GM23338 (cell line): ENCODE results near the gene EXOC3. TPM values are rescaled to one million over a fixed set of nuclear protein-coding genes. Genes with fewer than 3 reads are reported as not detected.

ENCODE experiments used
- ATAC-seq: fragments of 200-7000 bp; cut with Tn5 transposase; 3 replicates; pipeline ENCODE4 v1.9.1; 2020
- DNase-seq: peaks from one replicate; pipeline ENCODE4 v3.0.0-alpha.2; 2015; ENCODE audit warnings: low spot score
- H2AFZ ChIP-seq: fragments of 200-600 bp; sonication (generic); 2 replicates; pipeline ENCODE4 v1.8.0; 2016; ENCODE audit warnings: antibody characterized with exemption, mild to moderate bottlenecking, moderate library complexity
- H3F3A ChIP-seq: fragments of 200-600 bp; sonication (generic); replicated peaks from 2 replicates; pipeline ENCODE4 v1.8.0; 2017; ENCODE audit warnings: antibody characterized with exemption, mixed run types, low read depth
- H3K27ac ChIP-seq: fragments of 200-600 bp; sonication (generic); 2 replicates; pipeline ENCODE4 v1.6.1; 2016; ENCODE audit warnings: low read depth
- H3K27me3 ChIP-seq: fragments of 200-600 bp; sonication (generic); 2 replicates; pipeline ENCODE4 v1.8.0; 2016; ENCODE audit warnings: mild to moderate bottlenecking, mixed run types, moderate library complexity; ENCODE audit not compliant: insufficient read depth
- H3K36me3 ChIP-seq: fragments of 200-600 bp; sonication (generic); 2 replicates; pipeline ENCODE4 v1.8.0; 2016; ENCODE audit warnings: mild to moderate bottlenecking; ENCODE audit not compliant: insufficient read depth
- H3K4me1 ChIP-seq: fragments of 200-600 bp; sonication (generic); 2 replicates; pipeline ENCODE4 v1.8.0; 2016; ENCODE audit warnings: mild to moderate bottlenecking, moderate library complexity; ENCODE audit not compliant: insufficient read depth
- H3K4me2 ChIP-seq: fragments of 200-600 bp; sonication (generic); 2 replicates; pipeline ENCODE4 v1.7.1; 2017; ENCODE audit warnings: mixed run types
- H3K4me3 ChIP-seq: fragments of 200-600 bp; sonication (generic); 2 replicates; pipeline ENCODE4 v1.6.1; 2016; ENCODE audit warnings: mixed run types
- H3K79me2 ChIP-seq: fragments of 200-600 bp; sonication (generic); replicated peaks from 2 replicates; pipeline ENCODE4 v1.8.0; 2017; ENCODE audit warnings: mild to moderate bottlenecking; ENCODE audit not compliant: insufficient read depth
- H3K9me2 ChIP-seq: fragments of 200-600 bp; sonication (generic); 2 replicates; pipeline ENCODE4 v1.8.0; 2017; ENCODE audit not compliant: insufficient read depth
- H4K20me1 ChIP-seq: fragments of 200-600 bp; sonication (generic); replicated peaks from 2 replicates; pipeline ENCODE4 v1.8.0; 2017; ENCODE audit warnings: mild to moderate bottlenecking; ENCODE audit not compliant: insufficient read depth
- H3K27ac Mint-ChIP-seq: 2 replicates; pipeline ENCODE4 v1.8.0; 2020; ENCODE audit warnings: inconsistent platforms, mild to moderate bottlenecking, moderate library complexity, mixed read lengths
- H3K27me3 Mint-ChIP-seq: 3 replicates; pipeline ENCODE4 v1.8.0; 2022; ENCODE audit warnings: low read depth, mild to moderate bottlenecking, moderate library complexity, mixed read lengths, inconsistent platforms; ENCODE audit not compliant: insufficient read depth, poor library complexity
- H3K36me3 Mint-ChIP-seq: 3 replicates; pipeline ENCODE4 v1.8.0; 2021; ENCODE audit warnings: low read depth, mild to moderate bottlenecking, inconsistent platforms, moderate library complexity, mixed read lengths
- H3K4me1 Mint-ChIP-seq: 3 replicates; pipeline ENCODE4 v1.8.0; 2020; ENCODE audit warnings: mild to moderate bottlenecking, inconsistent platforms, mixed read lengths
- H3K4me3 Mint-ChIP-seq: 3 replicates; pipeline ENCODE4 v1.8.0; 2021; ENCODE audit warnings: moderate library complexity, mild to moderate bottlenecking, inconsistent platforms, mixed read lengths
- H3K9me3 Mint-ChIP-seq: 3 replicates; pipeline ENCODE4 v1.8.0; 2020; ENCODE audit warnings: moderate library complexity, mild to moderate bottlenecking, inconsistent platforms, mixed read lengths
- CREB1 ChIP-seq: fragments of 250-450 bp; sonication (Bioruptor Pico); IDR thresholded peaks from 2 replicates; pipeline ENCODE4 v1.5.0; 2020; ENCODE audit warnings: low read depth, mild to moderate bottlenecking, moderate library complexity
- EZH2 ChIP-seq: fragments of 200-600 bp; sonication (generic); IDR thresholded peaks from one replicate; pipeline ENCODE4 v1.8.0; 2017; ENCODE audit warnings: antibody characterized with exemption, mild to moderate bottlenecking, low read depth; ENCODE audit not compliant: unreplicated experiment
- EZH2phosphoT487 ChIP-seq: fragments of 200-600 bp; sonication (generic); IDR thresholded peaks from one replicate; pipeline ENCODE4 v1.8.1; 2018; ENCODE audit warnings: antibody characterized with exemption; ENCODE audit not compliant: unreplicated experiment
- JUNB ChIP-seq: IDR thresholded peaks from one replicate; pipeline ENCODE4 v1.6.1; 2016; ENCODE audit warnings: antibody characterized with exemption; ENCODE audit not compliant: unreplicated experiment
- NANOG ChIP-seq: IDR thresholded peaks from 2 replicates; pipeline ENCODE4 v1.6.1; 2016; ENCODE audit warnings: antibody characterized with exemption, borderline replicate concordance
- POLR2AphosphoS5 ChIP-seq: IDR thresholded peaks from 2 replicates; pipeline ENCODE4 v1.6.1; 2016; ENCODE audit warnings: antibody characterized with exemption, low read depth
- STAT1 ChIP-seq: IDR thresholded peaks from one replicate; pipeline ENCODE4 v1.6.1; 2016; ENCODE audit warnings: antibody characterized with exemption; ENCODE audit not compliant: unreplicated experiment
- ZNF114 ChIP-seq: fragments of 250-450 bp; sonication (Bioruptor Pico); IDR thresholded peaks from 2 replicates; pipeline ENCODE4 v1.5.0; 2020; ENCODE audit warnings: mild to moderate bottlenecking, moderate library complexity
- ZNF331 ChIP-seq: fragments of 250-450 bp; sonication (Bioruptor Pico); IDR thresholded peaks from 2 replicates; pipeline ENCODE4 v1.5.0; 2020; ENCODE audit warnings: low read depth, mild to moderate bottlenecking, moderate library complexity
- polyA plus RNA-seq: library from polyadenylated mRNA; unstranded; fragments of >200 nt; fragmentation: Nextera tagmentation; extraction: Ambion mirVana; gene quantifications from 2 replicates; pipeline ENCODE4 v1.2.1, GENCODE V29; 2016
- total RNA-seq: library from RNA; depleted of rRNA; stranded (reverse); fragments of >200 nt; shearing (Covaris generic); gene quantifications from 2 replicates; pipeline ENCODE4 v1.2.3, GENCODE V29; 2014
- TF ChIP-seq, protein P1 (sequence below): IDR thresholded peaks from 2 replicates; pipeline ENCODE4 v1.6.1; 2016; ENCODE audit warnings: antibody characterized with exemption
- TF ChIP-seq, protein P2 (sequence below): fragments of 250-450 bp; sonication (Bioruptor Pico); IDR thresholded peaks from 2 replicates; pipeline ENCODE4 v1.5.0; 2020; ENCODE audit warnings: mild to moderate bottlenecking, moderate library complexity

Gene EXOC3
- total and polyA plus RNA-seq, 2 experiments from 2014 or later = 13.4 to 31.6 TPM

DNA sequence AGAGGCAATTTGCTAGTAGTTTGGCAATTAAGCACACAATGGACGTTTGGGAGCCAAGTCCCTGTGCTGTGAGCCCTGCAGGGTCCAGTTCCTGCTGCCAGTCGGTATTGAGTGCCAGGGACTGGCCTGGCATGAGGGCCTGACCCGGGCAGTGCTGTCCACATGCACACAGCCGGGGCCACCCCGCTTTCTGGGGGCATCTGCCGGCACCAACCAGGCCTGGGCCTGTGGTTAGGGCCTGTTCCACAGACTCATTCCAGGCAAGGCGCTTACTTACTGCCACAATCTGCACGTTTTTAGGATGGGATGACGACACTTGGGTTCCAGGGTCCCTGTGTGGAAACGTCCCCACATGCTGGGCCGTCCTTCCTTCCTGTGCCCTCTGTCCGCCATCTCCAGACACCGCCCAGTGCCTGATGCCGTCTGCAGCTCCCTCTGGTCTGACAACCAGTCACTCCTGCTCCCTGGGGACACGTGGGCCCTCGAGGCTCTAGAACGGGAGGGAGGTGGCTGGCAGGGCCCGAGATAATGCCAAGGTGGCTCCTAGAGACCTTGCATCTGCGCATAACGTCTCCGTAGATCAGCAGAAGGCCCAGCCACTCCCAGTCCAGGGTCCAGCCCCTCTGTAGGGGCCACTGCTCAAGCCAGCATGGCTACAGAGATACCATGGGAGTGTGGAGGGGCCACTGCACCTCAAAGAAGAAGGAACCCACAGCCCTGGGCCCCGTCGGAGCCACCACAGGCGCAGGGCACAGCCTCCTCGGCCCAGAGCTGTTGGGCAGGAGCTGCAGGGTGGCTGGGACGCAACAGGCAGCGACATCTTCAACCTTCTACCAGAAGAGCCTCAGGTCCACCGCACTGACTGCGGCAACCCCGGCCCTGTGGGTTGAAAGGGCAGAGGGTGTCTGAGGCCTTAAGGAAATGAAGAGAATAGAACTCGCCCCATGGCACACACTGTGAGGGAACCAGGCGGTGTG lies 56.5 kb downstream of the EXOC3 start:
- peaks cover 4% of the 10 kb centered on the region; the same call in 1 of the 3 replicates for H3K9me3 Mint-ChIP-seq
- H3K4me3 Mint-ChIP-seq = no peak overlapping the region
- no peak overlapping the region for H3K4me3 ChIP-seq
- no peaks in the 10 kb centered on the region for H3K9me2 ChIP-seq
- no peak overlapping the region for H3K27ac Mint-ChIP-seq
- no peaks in the 10 kb centered on the region for H3F3A ChIP-seq
- H4K20me1 ChIP-seq = no peaks in the 10 kb centered on the region
- H3K79me2 ChIP-seq = no peaks in the 10 kb centered on the region
- no peaks in the 10 kb centered on the region; the same call in 2 of the 3 replicates for H3K36me3 Mint-ChIP-seq
- H3K36me3 ChIP-seq = no peaks in the 10 kb centered on the region
- H3K4me1 Mint-ChIP-seq = peaks cover 12% of the 10 kb centered on the region
- H3K27me3 Mint-ChIP-seq = peaks cover 86% of the 10 kb centered on the region
- no peak for TF ChIP-seq ZNF114 (CRISPR knock-in tag)
- TF ChIP-seq CREB1 (CRISPR knock-in tag) = no peak
- TF ChIP-seq ZNF331 = no peak
- TF ChIP-seq, protein P1, sequence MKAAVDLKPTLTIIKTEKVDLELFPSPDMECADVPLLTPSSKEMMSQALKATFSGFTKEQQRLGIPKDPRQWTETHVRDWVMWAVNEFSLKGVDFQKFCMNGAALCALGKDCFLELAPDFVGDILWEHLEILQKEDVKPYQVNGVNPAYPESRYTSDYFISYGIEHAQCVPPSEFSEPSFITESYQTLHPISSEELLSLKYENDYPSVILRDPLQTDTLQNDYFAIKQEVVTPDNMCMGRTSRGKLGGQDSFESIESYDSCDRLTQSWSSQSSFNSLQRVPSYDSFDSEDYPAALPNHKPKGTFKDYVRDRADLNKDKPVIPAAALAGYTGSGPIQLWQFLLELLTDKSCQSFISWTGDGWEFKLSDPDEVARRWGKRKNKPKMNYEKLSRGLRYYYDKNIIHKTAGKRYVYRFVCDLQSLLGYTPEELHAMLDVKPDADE = no peak
- TF ChIP-seq EZH2phosphoT487 = no peak
- TF ChIP-seq STAT1 = no peak
- TF ChIP-seq EZH2 = no peak
- no peak for TF ChIP-seq JUNB
- no peak overlapping the region for H3K4me2 ChIP-seq
- H3K27me3 ChIP-seq = peaks cover 16% of the 10 kb centered on the region
- no peak for ATAC-seq
- no peak overlapping the region for H3K27ac ChIP-seq
- DNase-seq = no peak
- no peaks in the 10 kb centered on the region for H3K4me1 ChIP-seq
- no peak overlapping the region for H2AFZ ChIP-seq

DNA sequence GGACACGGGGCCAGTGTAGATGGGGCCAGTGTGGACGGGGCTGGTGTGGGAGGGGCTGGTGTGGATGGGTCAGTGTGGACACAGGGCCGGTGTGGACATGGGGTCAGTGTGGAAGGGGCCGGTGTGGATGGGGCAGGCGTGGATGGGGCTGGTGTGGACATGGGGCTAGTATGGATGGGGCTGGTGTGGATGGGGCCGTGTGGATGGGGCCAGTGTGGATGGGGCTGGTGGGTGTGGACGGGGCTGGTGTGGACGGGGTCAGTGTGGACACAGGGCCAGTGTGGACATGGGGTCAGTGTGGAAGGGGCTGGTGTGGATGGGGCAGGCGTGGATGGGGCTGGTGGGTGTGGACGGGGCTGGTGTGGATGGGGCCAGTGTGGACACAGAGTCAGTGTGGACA lies 57.5 kb downstream of the EXOC3 start:
- H3K27me3 ChIP-seq = peaks cover 10% of the 10 kb centered on the region
- TF ChIP-seq STAT1 = no peak
- TF ChIP-seq, protein P2, sequence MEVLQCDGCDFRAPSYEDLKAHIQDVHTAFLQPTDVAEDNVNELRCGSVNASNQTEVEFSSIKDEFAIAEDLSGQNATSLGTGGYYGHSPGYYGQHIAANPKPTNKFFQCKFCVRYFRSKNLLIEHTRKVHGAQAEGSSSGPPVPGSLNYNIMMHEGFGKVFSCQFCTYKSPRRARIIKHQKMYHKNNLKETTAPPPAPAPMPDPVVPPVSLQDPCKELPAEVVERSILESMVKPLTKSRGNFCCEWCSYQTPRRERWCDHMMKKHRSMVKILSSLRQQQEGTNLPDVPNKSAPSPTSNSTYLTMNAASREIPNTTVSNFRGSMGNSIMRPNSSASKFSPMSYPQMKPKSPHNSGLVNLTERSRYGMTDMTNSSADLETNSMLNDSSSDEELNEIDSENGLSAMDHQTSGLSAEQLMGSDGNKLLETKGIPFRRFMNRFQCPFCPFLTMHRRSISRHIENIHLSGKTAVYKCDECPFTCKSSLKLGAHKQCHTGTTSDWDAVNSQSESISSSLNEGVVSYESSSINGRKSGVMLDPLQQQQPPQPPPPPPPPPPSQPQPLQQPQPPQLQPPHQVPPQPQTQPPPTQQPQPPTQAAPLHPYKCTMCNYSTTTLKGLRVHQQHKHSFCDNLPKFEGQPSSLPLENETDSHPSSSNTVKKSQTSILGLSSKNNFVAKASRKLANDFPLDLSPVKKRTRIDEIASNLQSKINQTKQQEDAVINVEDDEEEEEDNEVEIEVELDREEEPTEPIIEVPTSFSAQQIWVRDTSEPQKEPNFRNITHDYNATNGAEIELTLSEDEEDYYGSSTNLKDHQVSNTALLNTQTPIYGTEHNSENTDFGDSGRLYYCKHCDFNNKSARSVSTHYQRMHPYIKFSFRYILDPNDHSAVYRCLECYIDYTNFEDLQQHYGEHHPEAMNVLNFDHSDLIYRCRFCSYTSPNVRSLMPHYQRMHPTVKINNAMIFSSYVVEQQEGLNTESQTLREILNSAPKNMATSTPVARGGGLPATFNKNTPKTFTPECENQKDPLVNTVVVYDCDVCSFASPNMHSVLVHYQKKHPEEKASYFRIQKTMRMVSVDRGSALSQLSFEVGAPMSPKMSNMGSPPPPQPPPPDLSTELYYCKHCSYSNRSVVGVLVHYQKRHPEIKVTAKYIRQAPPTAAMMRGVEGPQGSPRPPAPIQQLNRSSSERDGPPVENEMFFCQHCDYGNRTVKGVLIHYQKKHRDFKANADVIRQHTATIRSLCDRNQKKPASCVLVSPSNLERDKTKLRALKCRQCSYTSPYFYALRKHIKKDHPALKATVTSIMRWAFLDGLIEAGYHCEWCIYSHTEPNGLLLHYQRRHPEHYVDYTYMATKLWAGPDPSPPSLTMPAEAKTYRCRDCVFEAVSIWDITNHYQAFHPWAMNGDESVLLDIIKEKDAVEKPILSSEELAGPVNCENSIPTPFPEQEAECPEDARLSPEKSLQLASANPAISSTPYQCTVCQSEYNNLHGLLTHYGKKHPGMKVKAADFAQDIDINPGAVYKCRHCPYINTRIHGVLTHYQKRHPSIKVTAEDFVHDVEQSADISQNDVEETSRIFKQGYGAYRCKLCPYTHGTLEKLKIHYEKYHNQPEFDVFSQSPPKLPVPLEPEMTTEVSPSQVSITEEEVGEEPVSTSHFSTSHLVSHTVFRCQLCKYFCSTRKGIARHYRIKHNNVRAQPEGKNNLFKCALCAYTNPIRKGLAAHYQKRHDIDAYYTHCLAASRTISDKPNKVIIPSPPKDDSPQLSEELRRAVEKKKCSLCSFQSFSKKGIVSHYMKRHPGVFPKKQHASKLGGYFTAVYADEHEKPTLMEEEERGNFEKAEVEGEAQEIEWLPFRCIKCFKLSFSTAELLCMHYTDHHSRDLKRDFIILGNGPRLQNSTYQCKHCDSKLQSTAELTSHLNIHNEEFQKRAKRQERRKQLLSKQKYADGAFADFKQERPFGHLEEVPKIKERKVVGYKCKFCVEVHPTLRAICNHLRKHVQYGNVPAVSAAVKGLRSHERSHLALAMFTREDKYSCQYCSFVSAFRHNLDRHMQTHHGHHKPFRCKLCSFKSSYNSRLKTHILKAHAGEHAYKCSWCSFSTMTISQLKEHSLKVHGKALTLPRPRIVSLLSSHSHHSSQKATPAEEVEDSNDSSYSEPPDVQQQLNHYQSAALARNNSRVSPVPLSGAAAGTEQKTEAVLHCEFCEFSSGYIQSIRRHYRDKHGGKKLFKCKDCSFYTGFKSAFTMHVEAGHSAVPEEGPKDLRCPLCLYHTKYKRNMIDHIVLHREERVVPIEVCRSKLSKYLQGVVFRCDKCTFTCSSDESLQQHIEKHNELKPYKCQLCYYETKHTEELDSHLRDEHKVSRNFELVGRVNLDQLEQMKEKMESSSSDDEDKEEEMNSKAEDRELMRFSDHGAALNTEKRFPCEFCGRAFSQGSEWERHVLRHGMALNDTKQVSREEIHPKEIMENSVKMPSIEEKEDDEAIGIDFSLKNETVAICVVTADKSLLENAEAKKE (CRISPR knock-in tag) = no peak
- no peak for TF ChIP-seq NANOG
- TF ChIP-seq ZNF331 = no peak
- no peak for TF ChIP-seq EZH2phosphoT487
- TF ChIP-seq ZNF114 (CRISPR knock-in tag) = no peak
- TF ChIP-seq, protein P1 = no peak
- no peak for TF ChIP-seq JUNB
- no peak for TF ChIP-seq POLR2AphosphoS5
- no peaks in the 10 kb centered on the region for H4K20me1 ChIP-seq
- H3F3A ChIP-seq = no peaks in the 10 kb centered on the region
- Mint-ChIP-seq H3K4me1 (peaks cover 12% of the 10 kb centered on the region), H3K27ac (no peak overlapping the region), H3K36me3 (no peaks in the 10 kb centered on the region; the same call in 2 of the 3 replicates), H3K9me3 (peaks cover 4% of the 10 kb centered on the region; the same call in 1 of the 3 replicates), H3K4me3 (no peak overlapping the region), H3K27me3 (peaks cover 83% of the 10 kb centered on the region)
- H3K36me3 ChIP-seq = no peaks in the 10 kb centered on the region
- H3K4me1 ChIP-seq = no peaks in the 10 kb centered on the region
- no peak overlapping the region for H3K27ac ChIP-seq
- DNase-seq (no peak), ATAC-seq (no peak)
- H3K79me2 ChIP-seq = no peaks in the 10 kb centered on the region
- no peaks in the 10 kb centered on the region for H3K9me2 ChIP-seq
- H3K4me3 ChIP-seq = no peak overlapping the region
- H3K4me2 ChIP-seq = no peak overlapping the region
- H2AFZ ChIP-seq = no peak overlapping the region
